ENCODE measurements around the gene TRMT112.

DNA sequence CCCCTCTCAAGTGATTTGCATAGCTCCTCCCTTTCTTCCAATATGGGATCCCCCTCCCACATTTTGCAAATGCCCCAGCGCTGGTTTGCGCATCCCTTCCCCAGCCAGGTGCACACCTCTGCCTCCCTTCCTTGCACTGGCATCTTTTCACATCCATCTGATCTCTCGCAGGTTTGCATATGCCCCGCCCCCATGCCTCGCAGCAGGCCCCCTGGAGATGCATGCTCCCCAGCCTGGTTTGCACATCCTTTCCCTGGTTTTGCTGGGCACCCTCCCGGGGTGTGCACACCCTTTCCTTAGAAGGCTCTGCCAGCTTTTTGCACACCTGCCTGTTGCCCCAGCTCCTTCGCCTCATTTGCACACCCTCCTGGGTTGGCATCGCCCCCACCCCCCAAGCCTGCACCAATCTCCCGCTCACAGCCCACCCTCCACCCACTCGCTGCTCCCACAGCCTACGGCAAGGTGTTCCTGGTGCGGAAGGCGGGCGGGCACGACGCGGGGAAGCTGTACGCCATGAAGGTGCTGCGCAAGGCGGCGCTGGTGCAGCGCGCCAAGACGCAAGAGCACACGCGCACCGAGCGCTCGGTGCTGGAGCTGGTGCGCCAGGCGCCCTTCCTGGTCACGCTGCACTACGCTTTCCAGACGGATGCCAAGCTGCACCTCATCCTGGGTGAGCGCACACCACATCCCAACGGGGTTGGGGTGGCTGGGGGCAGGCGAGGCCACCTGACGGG is 42.5 kb upstream of the TRMT112 start:
- TF ChIP-seq POLR2A (IDR thresholded peaks at IDR 0.05; ENCODE audit: low read depth, low read length) (no peak), POLR2AphosphoS5 (IDR thresholded peaks at IDR 0.05; ENCODE audit: low read depth, low read length) (no peak), TAF1 (IDR thresholded peaks at IDR 0.05; ENCODE audit: low read depth, low read length) (no peak), PAX5 (IDR thresholded peaks at IDR 0.05; ENCODE audit: insufficient read depth, low read length, severe bottlenecking) (no peak), SPI1 (IDR thresholded peaks at IDR 0.05; ENCODE audit: low read depth, low read length) (no peak)
